Astrocyte (in vitro differentiated cells and primary cell): ENCODE data around the gene AP1S2.

ENCODE experiments used
- EZH2 ChIP-seq: IDR thresholded peaks from 2 replicates; pipeline ENCODE4 v1.6.1; 2012; ENCODE audit warnings: mild to moderate bottlenecking, low read length, inconsistent platforms; ENCODE audit not compliant: insufficient read depth
- TF ChIP-seq, protein P1 (sequence below): IDR thresholded peaks from 2 replicates; pipeline ENCODE4 v1.5.1; 2011; ENCODE audit warnings: low read depth, mild to moderate bottlenecking, inconsistent platforms, low read length, moderate library complexity; ENCODE audit not compliant: insufficient read depth

DNA sequence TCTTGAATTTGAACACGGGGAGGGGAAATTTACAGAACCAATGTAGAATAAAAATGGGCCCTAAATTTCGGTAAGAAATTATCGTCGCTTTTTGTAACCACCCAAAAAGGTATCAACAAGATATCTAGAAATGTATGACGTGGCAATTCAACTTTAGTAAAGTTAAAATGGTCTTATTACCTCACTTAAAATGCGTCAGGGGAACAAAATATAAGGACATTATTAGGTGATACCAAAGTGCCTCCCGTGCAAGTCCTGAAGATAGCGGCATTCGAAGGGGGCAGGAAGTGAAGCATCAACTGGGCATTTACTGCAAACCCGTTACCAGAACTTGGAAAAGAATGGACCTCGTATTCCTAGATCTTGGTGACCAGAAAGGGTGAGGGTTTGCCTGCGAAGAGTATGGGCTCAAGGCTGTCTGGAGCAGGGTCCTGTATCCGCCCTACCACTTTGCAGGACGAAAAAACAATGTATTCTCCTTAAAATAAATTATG, 980 bp downstream of the AP1S2 start:
- TF ChIP-seq, protein P1, sequence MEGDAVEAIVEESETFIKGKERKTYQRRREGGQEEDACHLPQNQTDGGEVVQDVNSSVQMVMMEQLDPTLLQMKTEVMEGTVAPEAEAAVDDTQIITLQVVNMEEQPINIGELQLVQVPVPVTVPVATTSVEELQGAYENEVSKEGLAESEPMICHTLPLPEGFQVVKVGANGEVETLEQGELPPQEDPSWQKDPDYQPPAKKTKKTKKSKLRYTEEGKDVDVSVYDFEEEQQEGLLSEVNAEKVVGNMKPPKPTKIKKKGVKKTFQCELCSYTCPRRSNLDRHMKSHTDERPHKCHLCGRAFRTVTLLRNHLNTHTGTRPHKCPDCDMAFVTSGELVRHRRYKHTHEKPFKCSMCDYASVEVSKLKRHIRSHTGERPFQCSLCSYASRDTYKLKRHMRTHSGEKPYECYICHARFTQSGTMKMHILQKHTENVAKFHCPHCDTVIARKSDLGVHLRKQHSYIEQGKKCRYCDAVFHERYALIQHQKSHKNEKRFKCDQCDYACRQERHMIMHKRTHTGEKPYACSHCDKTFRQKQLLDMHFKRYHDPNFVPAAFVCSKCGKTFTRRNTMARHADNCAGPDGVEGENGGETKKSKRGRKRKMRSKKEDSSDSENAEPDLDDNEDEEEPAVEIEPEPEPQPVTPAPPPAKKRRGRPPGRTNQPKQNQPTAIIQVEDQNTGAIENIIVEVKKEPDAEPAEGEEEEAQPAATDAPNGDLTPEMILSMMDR = no peak
- TF ChIP-seq EZH2 = no peak
